DND-41 (cell line): Measurements from ENCODE around the gene SMARCD1.

Experiments
- CTCF ChIP-seq: IDR thresholded peaks from 2 replicates; pipeline ENCODE4 v1.5.1; 2012; ENCODE audit warnings: borderline replicate concordance, low read length, moderate library complexity, mild to moderate bottlenecking; ENCODE audit not compliant: poor library complexity, severe bottlenecking; ENCODE audit errors: extremely low read depth
- EZH2 ChIP-seq: IDR thresholded peaks from 3 replicates; pipeline ENCODE4 v1.6.1; 2012; ENCODE audit warnings: borderline replicate concordance, low read depth, mild to moderate bottlenecking, moderate library complexity, low read length, inconsistent platforms; ENCODE audit not compliant: severe bottlenecking

DNA sequence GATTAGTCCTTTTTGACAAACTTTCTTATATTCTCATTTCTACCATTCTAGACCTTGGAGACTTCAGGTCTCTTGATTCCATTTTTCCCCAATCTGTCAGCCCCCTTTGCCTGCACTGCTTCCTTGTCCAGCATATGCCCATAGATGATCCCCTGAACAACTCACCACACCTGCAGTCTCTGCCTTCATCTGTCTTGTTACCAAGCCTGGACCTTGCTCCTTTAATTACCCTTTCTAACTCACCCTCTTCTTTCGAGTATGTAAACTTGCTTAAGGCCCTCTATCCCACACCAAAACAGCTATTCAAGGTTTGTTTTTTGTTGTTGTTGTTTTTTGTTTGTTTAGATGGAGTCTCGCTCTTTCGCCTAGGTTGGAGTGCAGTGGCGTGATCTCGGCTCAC lies 36.5 kb downstream of the SMARCD1 start:
- TF ChIP-seq EZH2, result no peak
- TF ChIP-seq CTCF, result no peak
